Vagina (tissue), 2 donors: Measurements from ENCODE around the gene DDX60.

Source experiments
- CTCF ChIP-seq, 3 experiments: fragments of 450-650 bp in 2 of 3; fragments of 200-600 bp in 1 of 3; sonication (generic) in 1 of 3; IDR thresholded peaks; one replicate each; pipeline ENCODE4 v1.5.1; 2017 to 2019; ENCODE audit warnings: antibody characterized with exemption in 3 of 3, mild to moderate bottlenecking in 2 of 3, moderate library complexity in 2 of 3
- POLR2A ChIP-seq, 2 donors: fragments of 450-650 bp; IDR thresholded peaks; one replicate each; pipeline ENCODE4 v1.6.1; 2017; ENCODE audit warnings: antibody characterized with exemption in 2 of 2, mild to moderate bottlenecking in 2 of 2, moderate library complexity in 2 of 2
- POLR2AphosphoS5 ChIP-seq, 2 donors: sonication (generic); formaldehyde crosslinking; IDR thresholded peaks; one replicate each; pipeline ENCODE4 v1.9.0; 2017; ENCODE audit warnings: antibody characterized with exemption in 2 of 2, mild to moderate bottlenecking in 2 of 2, low read depth in 1 of 2; ENCODE audit not compliant: insufficient read depth in 1 of 2

GRCh38 chr4:168269896-168270295 is 48.7 kb downstream of the DDX60 start:
- TF ChIP-seq CTCF (IDR thresholded peaks at IDR 0.05) (no peak), POLR2AphosphoS5 (IDR thresholded peaks at IDR 0.05; ENCODE audit: insufficient read depth in 1 of 2, low read depth in 1 of 2) (no peak), POLR2A (IDR thresholded peaks at IDR 0.05) (no peak)
